Thyroid gland (tissue), 4 donors: Measurements from ENCODE around the gene CALB2.

ENCODE experiments used
- CTCF ChIP-seq, 6 experiments: fragments of 200-600 bp in 3 of 6; fragments of 450-650 bp in 3 of 6; sonication (generic) in 3 of 6; IDR thresholded peaks; one replicate each; pipeline ENCODE4 v1.5.1; 2016 to 2019; ENCODE audit warnings: antibody characterized with exemption in 6 of 6, mild to moderate bottlenecking in 2 of 6, inconsistent platforms in 1 of 6, moderate library complexity in 1 of 6
- POLR2A ChIP-seq, 2 donors: fragments of 450-650 bp; IDR thresholded peaks; one replicate each; pipeline ENCODE4 v1.6.1; 2017; ENCODE audit warnings: antibody characterized with exemption in 2 of 2, mild to moderate bottlenecking in 2 of 2, moderate library complexity in 1 of 2

DNA sequence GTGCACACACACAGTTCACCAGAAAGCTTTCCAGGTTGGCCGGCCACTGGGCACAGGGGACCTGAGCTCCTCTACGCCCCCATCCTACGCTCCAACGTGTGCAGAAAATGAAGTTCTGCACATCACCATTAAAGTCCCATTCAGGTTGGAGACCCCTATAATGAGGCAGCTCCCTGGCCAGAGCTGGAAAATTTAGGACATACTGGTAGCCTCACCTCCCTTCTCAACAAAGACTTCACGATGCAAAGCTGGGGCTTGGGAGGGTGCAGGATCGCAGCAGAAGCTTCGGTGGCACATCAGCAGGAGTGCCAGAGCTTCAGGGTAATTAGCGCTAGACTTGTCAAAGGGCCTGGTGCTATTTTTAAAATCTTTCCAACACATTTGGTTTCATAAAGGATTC, 15.4 kb upstream of the CALB2 start:
- TF ChIP-seq POLR2A (IDR thresholded peaks at IDR 0.05), result no peak
- no peak for TF ChIP-seq CTCF (IDR thresholded peaks at IDR 0.05)
